SU-DHL-6 (cell line): ENCODE measurements around the gene ZNF385C.

Experiments
- H2AFZ ChIP-seq: fragments of 200-600 bp; sonication (generic); 2 replicates; pipeline ENCODE4 v1.6.1; 2014; ENCODE audit warnings: low read depth, mild to moderate bottlenecking, moderate library complexity, mixed read lengths, antibody characterized with exemption, low read length; ENCODE audit not compliant: severe bottlenecking
- H3F3A ChIP-seq: fragments of 200-600 bp; shearing (Covaris generic); 2 replicates; pipeline ENCODE4 v1.6.0; 2016; ENCODE audit warnings: antibody characterized with exemption, mild to moderate bottlenecking; ENCODE audit not compliant: insufficient read depth
- H3K27ac ChIP-seq: fragments of 200-600 bp; sonication (generic); 2 replicates; pipeline ENCODE4 v1.5.1; 2016; ENCODE audit warnings: low read depth, mild to moderate bottlenecking, low read length, moderate library complexity, mixed read lengths
- H3K27me3 ChIP-seq: fragments of 200-600 bp; sonication (generic), shearing (Covaris generic); 2 replicates; pipeline ENCODE4 v1.6.0; 2014; ENCODE audit warnings: mild to moderate bottlenecking, low read length
- H3K36me3 ChIP-seq: fragments of 200-600 bp; sonication (generic); 2 replicates; pipeline ENCODE4 v1.6.1; 2014; ENCODE audit warnings: mild to moderate bottlenecking, low read length, mixed read lengths
- H3K4me2 ChIP-seq: fragments of 300-600, 200-600 bp; shearing (Covaris generic), sonication (generic); 2 replicates; pipeline ENCODE4 v1.6.0; 2014; ENCODE audit warnings: low read length, low read depth, mild to moderate bottlenecking; ENCODE audit not compliant: poor library complexity, severe bottlenecking
- H3K4me3 ChIP-seq: fragments of 200-600 bp; sonication (generic); 2 replicates; pipeline ENCODE4 v1.5.1; 2014; ENCODE audit warnings: antibody characterized with exemption, low read length, mild to moderate bottlenecking, mixed read lengths; ENCODE audit not compliant: insufficient read depth, poor library complexity, severe bottlenecking
- H3K79me2 ChIP-seq: fragments of 200-600 bp; sonication (generic); 2 replicates; pipeline ENCODE4 v1.6.1; 2014; ENCODE audit warnings: mild to moderate bottlenecking, low read length, moderate library complexity; ENCODE audit not compliant: insufficient read depth
- H3K9ac ChIP-seq: fragments of 200-600 bp; sonication (generic); 2 replicates; pipeline ENCODE4 v1.7.0; 2014; ENCODE audit warnings: mild to moderate bottlenecking, low read length
- H3K9me2 ChIP-seq: fragments of 200-600 bp; sonication (generic); replicated peaks from 2 replicates; pipeline ENCODE4 v1.6.1; 2014; ENCODE audit warnings: low read length; ENCODE audit not compliant: insufficient read depth
- H3K9me3 ChIP-seq: fragments of 200-600 bp; sonication (generic); 2 replicates; pipeline ENCODE4 v1.6.1; 2014; ENCODE audit warnings: low read length, mixed read lengths; ENCODE audit not compliant: insufficient read depth
- H4K20me1 ChIP-seq: fragments of 200-600 bp; sonication (generic); 2 replicates; pipeline ENCODE4 v1.6.1; 2014; ENCODE audit warnings: low read depth, mild to moderate bottlenecking, antibody characterized with exemption, low read length, moderate library complexity, mixed read lengths
- CTCF ChIP-seq: fragments of 200-600 bp; sonication (generic); IDR thresholded peaks from one replicate; pipeline ENCODE4 v1.5.1; 2017; ENCODE audit warnings: antibody characterized with exemption, mild to moderate bottlenecking, low read length, moderate library complexity; ENCODE audit not compliant: insufficient read depth, poor library complexity, severe bottlenecking
- EZH2phosphoT487 ChIP-seq: fragments of 200-600 bp; sonication (generic), shearing (Covaris generic); conservative IDR thresholded peaks from 2 replicates; pipeline ENCODE4 v1.6.1; 2018; ENCODE audit warnings: mild to moderate bottlenecking, antibody characterized with exemption, low read length, moderate library complexity, mixed read lengths

ZNF385C gene

GRCh38 chr17:42077755-42078154 is 20.5 kb downstream of the ZNF385C start:
- H3F3A ChIP-seq, result no peaks in the 10 kb centered on the region
- no peak for TF ChIP-seq EZH2phosphoT487
- TF ChIP-seq CTCF, result no peak
- no peaks in the 10 kb centered on the region for H3K79me2 ChIP-seq
- H3K27me3 ChIP-seq, result no peaks in the 10 kb centered on the region
- no peak overlapping the region for H2AFZ ChIP-seq
- no peaks in the 10 kb centered on the region for H4K20me1 ChIP-seq
- H3K4me3 ChIP-seq, result no peak overlapping the region
- no peak overlapping the region for H3K4me2 ChIP-seq
- no peak overlapping the region for H3K9ac ChIP-seq
- no peak overlapping the region for H3K27ac ChIP-seq
- no peaks in the 10 kb centered on the region for H3K9me2 ChIP-seq
- no peaks in the 10 kb centered on the region for H3K9me3 ChIP-seq
- H3K36me3 ChIP-seq, result no peaks in the 10 kb centered on the region

- TF ChIP-seq EZH2phosphoT487, result no peak
- no peak for TF ChIP-seq CTCF
- Histone ChIP-seq H3K9me2 (no peaks in the 10 kb centered on the region), H3K4me3 (no peak overlapping the region), H3K27ac (no peak overlapping the region), H3K4me2 (no peak overlapping the region), H4K20me1 (no peaks in the 10 kb centered on the region), H3K79me2 (no peaks in the 10 kb centered on the region), H3F3A (no peaks in the 10 kb centered on the region), H2AFZ (no peak overlapping the region), H3K9me3 (no peaks in the 10 kb centered on the region), H3K9ac (no peak overlapping the region), H3K36me3 (no peaks in the 10 kb centered on the region), H3K27me3 (no peaks in the 10 kb centered on the region)
Observed at GRCh38 chr17:42076797-42077559, 21.3 kb downstream of the ZNF385C start.

GRCh38 chr17:42075789-42076188 is 22.5 kb downstream of the ZNF385C start:
- no peak for TF ChIP-seq CTCF
- TF ChIP-seq EZH2phosphoT487, result no peak
- H3F3A ChIP-seq, result no peaks in the 10 kb centered on the region
- no peak overlapping the region for H3K4me2 ChIP-seq
- no peak overlapping the region for H3K4me3 ChIP-seq
- no peaks in the 10 kb centered on the region for H3K36me3 ChIP-seq
- no peaks in the 10 kb centered on the region for H3K79me2 ChIP-seq
- no peaks in the 10 kb centered on the region for H3K9me2 ChIP-seq
- H3K9me3 ChIP-seq, result no peaks in the 10 kb centered on the region
- no peaks in the 10 kb centered on the region for H3K27me3 ChIP-seq
- no peak overlapping the region for H3K9ac ChIP-seq
- H2AFZ ChIP-seq, result no peak overlapping the region
- no peak overlapping the region for H3K27ac ChIP-seq
- no peaks in the 10 kb centered on the region for H4K20me1 ChIP-seq
